Activated B cell treated with CpG ODN at 0.5 μM for 24 hours (primary cell): Measurements from ENCODE around the gene GTPBP1. TPM values are rescaled to one million over a fixed set of nuclear protein-coding genes. Genes with fewer than 3 reads are reported as not detected.

Experiments
- ATAC-seq: fragments of 200-7000 bp; cut with Tn5 transposase; one replicate; pipeline ENCODE4 v1.10.0; 2021; ENCODE audit warnings: low read depth, mild to moderate bottlenecking, moderate library complexity
- CTCF ChIA-PET: fragments of 350-600 bp; sonication (Branson Sonifier 250); formaldehyde crosslinking; loops from one replicate; lab custom pipeline; 2021; ENCODE audit warnings: antibody characterized with exemption; lab: Charles Lee
- POLR2A ChIA-PET: fragments of 350-600 bp; sonication (Branson Sonifier 250); formaldehyde crosslinking; loops from one replicate; lab custom pipeline; 2021; ENCODE audit warnings: antibody characterized with exemption; lab: Charles Lee
- DNase-seq: peaks from one replicate; pipeline ENCODE4 v3.0.0; 2022
- H3K27ac Mint-ChIP-seq: one replicate; pipeline ENCODE4 v1.8.0; 2020; ENCODE audit warnings: mixed read lengths
- H3K27me3 Mint-ChIP-seq: one replicate; pipeline ENCODE4 v1.8.0; 2021; ENCODE audit warnings: mixed read lengths
- H3K36me3 Mint-ChIP-seq: one replicate; pipeline ENCODE4 v1.8.0; 2021; ENCODE audit warnings: low read depth, mixed read lengths
- H3K4me1 Mint-ChIP-seq: one replicate; pipeline ENCODE4 v1.8.0; 2021; ENCODE audit warnings: mixed read lengths
- H3K4me3 Mint-ChIP-seq: one replicate; pipeline ENCODE4 v1.8.0; 2020; ENCODE audit warnings: mild to moderate bottlenecking, mixed read lengths
- H3K9me3 Mint-ChIP-seq: one replicate; pipeline ENCODE4 v1.8.0; 2020; ENCODE audit warnings: mixed read lengths
- intact Hi-C: fragments of 100-400 bp; cut with micrococcal nuclease; formaldehyde crosslinking; loops from one replicate; pipeline ENCODE4 v1.15.1; 2024
- total RNA-seq: library from RNA; stranded (reverse); gene quantifications from 2 replicates; pipeline ENCODE4 v1.2.3, GENCODE V29; 2022
- TF ChIP-seq, protein P1 (sequence below): fragments of 200-600 bp; IDR thresholded peaks from one replicate; pipeline ENCODE4 v1.8.0; 2022; ENCODE audit warnings: antibody characterized with exemption, mild to moderate bottlenecking

The GTPBP1 gene
- total RNA-seq, 1 donor from 2014 or later = 103 TPM

DNA sequence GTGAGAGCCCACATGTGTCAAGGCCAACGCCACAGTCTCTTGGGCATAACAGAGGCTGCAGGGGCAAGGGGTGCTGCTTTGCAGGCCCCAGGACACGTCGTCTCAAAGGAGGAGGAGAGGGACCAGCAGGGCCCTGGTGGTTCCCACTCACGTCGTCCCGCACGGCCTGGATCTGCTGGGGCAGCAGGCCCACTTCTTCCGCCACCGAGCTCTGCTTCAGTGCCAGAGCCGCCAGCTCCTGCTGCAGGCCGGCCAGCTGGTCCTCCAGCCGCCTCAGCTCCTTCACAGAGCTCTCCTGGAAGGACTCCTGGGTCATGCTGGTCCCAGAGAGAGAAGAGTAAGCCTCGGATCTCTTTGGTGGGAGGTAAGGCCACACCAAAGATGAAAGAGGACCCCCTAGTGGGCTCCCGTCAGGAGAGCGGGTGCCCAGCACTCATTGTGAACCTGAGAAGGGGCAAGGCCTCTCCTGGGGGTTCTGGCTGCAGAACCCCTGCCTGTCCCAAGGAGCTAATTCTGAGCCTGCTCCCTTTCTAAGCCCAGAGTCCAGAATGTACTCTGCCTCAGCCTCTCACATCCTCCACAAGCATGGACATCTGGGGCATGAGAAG, 34.5 kb downstream of the GTPBP1 start:
- Mint-ChIP-seq H3K4me1 (peaks cover 13% of the 10 kb centered on the region), H3K27me3 (no peaks in the 10 kb centered on the region)
- no peak for ATAC-seq

DNA sequence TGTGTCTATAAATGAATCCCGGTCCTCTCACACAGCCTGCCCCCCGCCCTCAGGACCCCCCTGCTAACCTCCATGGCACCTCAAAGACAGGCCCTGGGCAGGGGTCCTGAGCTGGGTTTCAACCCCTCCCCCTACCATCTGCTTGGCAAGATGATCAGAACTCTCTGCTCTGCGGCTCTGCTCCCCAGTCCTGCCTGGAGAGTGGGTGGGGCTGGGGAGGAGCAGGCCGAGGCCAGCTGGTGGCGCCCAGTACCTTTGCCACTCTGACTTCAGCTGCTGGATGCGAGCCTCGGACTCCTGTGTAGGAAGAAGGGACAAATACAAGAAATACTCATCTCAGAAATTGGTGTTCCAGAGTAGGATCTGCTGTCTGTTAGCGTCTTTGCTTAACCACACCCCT, 35.0 kb downstream of the GTPBP1 start:
- no peaks in the 10 kb centered on the region for H3K9me3 Mint-ChIP-seq
- TF ChIP-seq, protein P1, sequence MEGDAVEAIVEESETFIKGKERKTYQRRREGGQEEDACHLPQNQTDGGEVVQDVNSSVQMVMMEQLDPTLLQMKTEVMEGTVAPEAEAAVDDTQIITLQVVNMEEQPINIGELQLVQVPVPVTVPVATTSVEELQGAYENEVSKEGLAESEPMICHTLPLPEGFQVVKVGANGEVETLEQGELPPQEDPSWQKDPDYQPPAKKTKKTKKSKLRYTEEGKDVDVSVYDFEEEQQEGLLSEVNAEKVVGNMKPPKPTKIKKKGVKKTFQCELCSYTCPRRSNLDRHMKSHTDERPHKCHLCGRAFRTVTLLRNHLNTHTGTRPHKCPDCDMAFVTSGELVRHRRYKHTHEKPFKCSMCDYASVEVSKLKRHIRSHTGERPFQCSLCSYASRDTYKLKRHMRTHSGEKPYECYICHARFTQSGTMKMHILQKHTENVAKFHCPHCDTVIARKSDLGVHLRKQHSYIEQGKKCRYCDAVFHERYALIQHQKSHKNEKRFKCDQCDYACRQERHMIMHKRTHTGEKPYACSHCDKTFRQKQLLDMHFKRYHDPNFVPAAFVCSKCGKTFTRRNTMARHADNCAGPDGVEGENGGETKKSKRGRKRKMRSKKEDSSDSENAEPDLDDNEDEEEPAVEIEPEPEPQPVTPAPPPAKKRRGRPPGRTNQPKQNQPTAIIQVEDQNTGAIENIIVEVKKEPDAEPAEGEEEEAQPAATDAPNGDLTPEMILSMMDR = no peak
- CTCF ChIA-PET = interaction anchor here (0.9 to 1.0 kb wide), 2 partner anchors 11 to 25 kb away, joined by 3 to 4 read pairs; no protein-coding TSS in a partner anchor
- H3K27me3 Mint-ChIP-seq = no peaks in the 10 kb centered on the region
- POLR2A ChIA-PET = interaction anchor here (1.2 to 1.5 kb wide), 3 partner anchors 12 to 26 kb away, joined by 3 read pairs; no protein-coding TSS in a partner anchor
- intact Hi-C loops = no loop called here
- DNase-seq (no peak), ATAC-seq (no peak)
- H3K36me3 Mint-ChIP-seq = peaks cover 95% of the 10 kb centered on the region
- H3K4me3 Mint-ChIP-seq = no peak overlapping the region
- H3K27ac Mint-ChIP-seq = no peak overlapping the region
- peaks cover 8% of the 10 kb centered on the region for H3K4me1 Mint-ChIP-seq

More for the DNA sequence above, 34.5 kb downstream of the GTPBP1 start:
- ChIA-PET POLR2A (interaction anchor here (1.2 to 1.5 kb wide), 3 partner anchors 12 to 25 kb away, joined by 3 read pairs; no protein-coding TSS in a partner anchor), CTCF (interaction anchor here (0.9 to 1.0 kb wide), 2 partner anchors 11 to 26 kb away, joined by 3 to 4 read pairs; no protein-coding TSS in a partner anchor)
- no peaks in the 10 kb centered on the region for H3K9me3 Mint-ChIP-seq
- no peak overlapping the region for H3K27ac Mint-ChIP-seq
- TF ChIP-seq, protein P1 = no peak
- no peak for DNase-seq
- peaks cover 94% of the 10 kb centered on the region for H3K36me3 Mint-ChIP-seq
- H3K4me3 Mint-ChIP-seq = no peak overlapping the region
- intact Hi-C loops = no loop called here

DNA sequence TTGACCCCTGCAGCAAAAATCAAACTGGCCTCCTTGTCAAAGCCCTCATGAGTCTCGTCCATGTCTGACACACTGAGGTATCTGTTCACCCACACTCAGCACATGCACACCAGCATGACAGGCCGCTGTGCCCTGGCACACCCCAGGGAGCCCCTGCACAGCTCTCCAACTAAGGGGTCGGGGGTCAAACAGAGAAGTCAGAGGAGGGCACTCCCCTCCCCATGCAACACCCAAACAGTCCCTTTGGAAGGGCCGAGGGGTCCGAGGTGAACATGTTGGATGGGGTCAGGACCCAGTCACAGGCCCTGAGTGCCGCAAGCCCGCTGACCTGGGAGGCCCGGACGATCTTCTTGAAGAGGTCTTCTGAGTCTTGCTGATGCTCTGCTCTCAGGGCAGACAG, 35.4 kb downstream of the GTPBP1 start:
- ATAC-seq (no peak), DNase-seq (no peak)
- H3K9me3 Mint-ChIP-seq = no peaks in the 10 kb centered on the region
- H3K4me3 Mint-ChIP-seq = no peak overlapping the region
- intact Hi-C loops = no loop called here
- CTCF ChIA-PET = interaction anchor here (0.9 kb wide), 1 partner anchor 11 kb away, joined by 3 read pairs; no protein-coding TSS in a partner anchor
- H3K4me1 Mint-ChIP-seq = peaks cover 5% of the 10 kb centered on the region
- POLR2A ChIA-PET = interaction anchor here (1.2 to 1.3 kb wide), 2 partner anchors 13 to 26 kb away, joined by 3 read pairs; no protein-coding TSS in a partner anchor
- H3K36me3 Mint-ChIP-seq = peaks cover 95% of the 10 kb centered on the region
- H3K27ac Mint-ChIP-seq = no peak overlapping the region
- no peaks in the 10 kb centered on the region for H3K27me3 Mint-ChIP-seq
- TF ChIP-seq, protein P1 = no peak

DNA sequence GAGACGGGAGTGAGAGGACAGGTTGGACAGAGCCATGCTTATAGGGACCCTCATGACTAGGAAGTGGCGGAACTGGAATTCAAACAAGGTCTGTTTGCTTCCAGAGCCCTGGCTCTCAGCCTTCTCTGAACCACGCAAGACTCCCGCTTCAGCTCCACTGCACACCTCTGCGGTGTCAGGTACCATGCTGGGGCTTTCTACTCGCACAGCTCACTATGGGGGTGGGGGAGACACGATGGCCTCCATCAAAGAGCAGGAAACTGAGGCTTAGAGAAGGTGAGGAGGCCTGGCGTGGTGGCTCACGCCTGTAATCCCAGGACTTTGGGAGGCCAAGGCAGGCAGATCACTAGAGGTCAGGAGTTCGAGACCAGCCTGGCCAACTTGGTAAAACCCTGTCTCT, 35.8 kb downstream of the GTPBP1 start:
- Mint-ChIP-seq H3K4me1 (peaks cover 5% of the 10 kb centered on the region), H3K9me3 (no peaks in the 10 kb centered on the region), H3K4me3 (no peak overlapping the region), H3K27me3 (no peaks in the 10 kb centered on the region), H3K27ac (peak overlapping the region; percentile 7), H3K36me3 (peaks cover 95% of the 10 kb centered on the region)
- TF ChIP-seq, protein P1 = no peak
- DNase-seq (no peak), ATAC-seq (no peak)
- ChIA-PET POLR2A (interaction anchor here (0.6 to 2.0 kb wide), 4 partner anchors 10 to 496 kb away, joined by 3 to 12 read pairs (median 4); no protein-coding TSS in a partner anchor), CTCF (no interaction called here)
- intact Hi-C loops = no loop called here
